Right lobe of liver (tissue), 4 donors: ENCODE data around the gene EPHA7.

Experiments used
- POLR2A ChIP-seq: fragments of 450-650 bp; IDR thresholded peaks from one replicate; pipeline ENCODE4 v1.6.1; 2017; ENCODE audit warnings: antibody characterized with exemption, mild to moderate bottlenecking
- TF ChIP-seq, protein P1 (sequence below), 4 donors: fragments of 200-600 bp in 3 of 4; fragments of 450-650 bp in 1 of 4; IDR thresholded peaks; one replicate each; pipeline versions ENCODE4 v1.5.1 to v1.8.0; 2016 to 2022; ENCODE audit warnings: antibody characterized with exemption in 4 of 4, mild to moderate bottlenecking in 2 of 4
- donor health status: DM: no; HTN: no; CAD: no.
- donor health status: DM: no; HTN: no; CAD: no.
- donor health status: DM: no; HTN: yes; CAD: no.

- TF ChIP-seq, protein P1, sequence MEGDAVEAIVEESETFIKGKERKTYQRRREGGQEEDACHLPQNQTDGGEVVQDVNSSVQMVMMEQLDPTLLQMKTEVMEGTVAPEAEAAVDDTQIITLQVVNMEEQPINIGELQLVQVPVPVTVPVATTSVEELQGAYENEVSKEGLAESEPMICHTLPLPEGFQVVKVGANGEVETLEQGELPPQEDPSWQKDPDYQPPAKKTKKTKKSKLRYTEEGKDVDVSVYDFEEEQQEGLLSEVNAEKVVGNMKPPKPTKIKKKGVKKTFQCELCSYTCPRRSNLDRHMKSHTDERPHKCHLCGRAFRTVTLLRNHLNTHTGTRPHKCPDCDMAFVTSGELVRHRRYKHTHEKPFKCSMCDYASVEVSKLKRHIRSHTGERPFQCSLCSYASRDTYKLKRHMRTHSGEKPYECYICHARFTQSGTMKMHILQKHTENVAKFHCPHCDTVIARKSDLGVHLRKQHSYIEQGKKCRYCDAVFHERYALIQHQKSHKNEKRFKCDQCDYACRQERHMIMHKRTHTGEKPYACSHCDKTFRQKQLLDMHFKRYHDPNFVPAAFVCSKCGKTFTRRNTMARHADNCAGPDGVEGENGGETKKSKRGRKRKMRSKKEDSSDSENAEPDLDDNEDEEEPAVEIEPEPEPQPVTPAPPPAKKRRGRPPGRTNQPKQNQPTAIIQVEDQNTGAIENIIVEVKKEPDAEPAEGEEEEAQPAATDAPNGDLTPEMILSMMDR (IDR thresholded peaks at IDR 0.05): no peak
- TF ChIP-seq POLR2A: no peak
These were observed 2.6 kb downstream of the EPHA7 start for GRCh38 chr6:93416571-93417420.
